Large intestine (tissue), 3 donors: ENCODE measurements around the gene C20orf141. TPM values are rescaled to one million over a fixed set of nuclear protein-coding genes. Genes with fewer than 3 reads are reported as not detected.

Experiments used
- DNase-seq, 2 donors: peaks; one replicate each; pipeline versions ENCODE4 v3.0.0 to v3.0.0-alpha.2; 2013
- H3K27ac ChIP-seq: one replicate; pipeline ENCODE4 v1.5.1; 2013; ENCODE audit warnings: low read length
- H3K27me3 ChIP-seq: 2 replicates; pipeline ENCODE4 v1.6.1; 2013; ENCODE audit warnings: low read length; ENCODE audit not compliant: control insufficient read depth, insufficient read depth
- H3K36me3 ChIP-seq: 2 replicates; pipeline ENCODE4 v1.6.1; 2013; ENCODE audit warnings: low read length; ENCODE audit not compliant: control insufficient read depth, insufficient read depth
- H3K4me1 ChIP-seq: one replicate; pipeline ENCODE4 v1.6.1; 2013; ENCODE audit warnings: low read length; ENCODE audit not compliant: control insufficient read depth, insufficient read depth
- H3K4me3 ChIP-seq: one replicate; pipeline ENCODE4 v1.5.1; 2013; ENCODE audit warnings: low read length
- H3K9me3 ChIP-seq: one replicate; pipeline ENCODE4 v1.6.1; 2013; ENCODE audit warnings: mild to moderate bottlenecking, low read depth, low read length, moderate library complexity; ENCODE audit not compliant: control insufficient read depth
- WGBS: methylation state at CpG from one replicate; pipeline ENCODE4 v1.1.5; 2013; ENCODE audit warnings: low lambda C conversion rate; ENCODE audit not compliant: insufficient coverage; 5-methylcytosine and 5-hydroxymethylcytosine counted together
- polyA plus RNA-seq: library from polyadenylated mRNA; unstranded; fragments of 120-200 nt; gene quantifications from one replicate; pipeline ENCODE4 v1.2.1, GENCODE V29; 2013

Gene C20orf141
- polyA plus RNA-seq, 1 donor = not detected

DNA sequence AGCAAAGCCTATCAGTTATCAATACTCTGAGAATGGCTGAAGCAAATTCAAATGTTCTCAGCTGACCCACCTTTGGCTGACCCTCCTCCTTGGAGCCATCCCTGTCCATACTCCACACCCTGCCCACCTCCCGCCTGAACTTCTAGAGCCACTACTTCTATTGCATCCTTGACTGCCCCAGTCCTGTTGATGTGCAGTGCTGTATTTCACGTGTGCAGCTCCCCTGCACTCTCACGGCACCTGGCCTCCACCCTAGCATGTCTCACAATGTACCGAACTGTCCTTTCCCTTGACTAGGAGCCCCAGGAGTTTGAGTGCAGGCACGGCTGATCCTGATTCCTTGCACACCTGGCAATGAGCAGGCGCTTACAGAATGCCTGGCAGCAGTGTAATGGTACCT, 21.3 kb upstream of the C20orf141 start:
- H3K4me1 ChIP-seq = no peaks in the 10 kb centered on the region
- WGBS = no CpG with 5 or more reads among the region's 6 CpGs

GRCh38 chr20:2794202-2794748, 20.5 kb upstream of the C20orf141 start:
- Histone ChIP-seq H3K27ac (no peak overlapping the region), H3K4me1 (no peaks in the 10 kb centered on the region), H3K9me3 (no peaks in the 10 kb centered on the region), H3K36me3 (peaks cover 6% of the 10 kb centered on the region), H3K4me3 (no peak overlapping the region), H3K27me3 (peaks cover 26% of the 10 kb centered on the region)
- DNase-seq = no peak
- no CpG with 5 or more reads among the region's 23 CpGs for WGBS

More for the DNA sequence above, 21.3 kb upstream of the C20orf141 start:
- Histone ChIP-seq H3K27me3 (peaks cover 18% of the 10 kb centered on the region), H3K4me3 (no peak overlapping the region), H3K36me3 (peaks cover 6% of the 10 kb centered on the region), H3K9me3 (no peaks in the 10 kb centered on the region), H3K27ac (no peak overlapping the region)
- DNase-seq = no peak

DNA sequence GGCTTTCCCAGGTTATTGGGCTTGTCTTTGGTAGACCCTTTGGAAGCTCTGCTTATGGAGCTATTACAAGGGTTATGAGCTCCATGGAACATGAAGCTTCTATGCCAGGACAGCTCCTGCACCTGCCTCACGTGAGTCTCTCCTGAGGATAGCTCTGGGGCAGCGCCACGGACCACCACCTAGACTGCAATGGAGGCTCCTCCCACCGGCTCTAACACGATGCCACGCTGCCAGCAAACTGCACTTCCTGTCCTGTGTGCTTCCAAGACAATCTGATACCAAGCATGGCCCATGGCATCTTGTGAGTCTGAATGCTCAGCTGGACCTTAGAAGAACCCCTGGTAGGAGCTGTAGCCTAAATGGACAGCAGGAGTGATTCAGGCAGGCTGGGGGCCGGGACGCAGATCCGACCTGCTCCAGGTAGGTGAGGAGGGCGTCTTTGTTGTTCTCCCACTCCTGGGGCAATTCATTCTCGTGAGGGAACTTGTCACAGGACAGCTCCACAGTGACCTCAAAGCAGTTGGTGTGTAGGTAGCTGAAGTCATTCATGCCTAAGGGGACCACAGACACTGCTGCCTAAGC, 19.8 kb upstream of the C20orf141 start:
- peaks cover 33% of the 10 kb centered on the region for H3K27me3 ChIP-seq

GRCh38 chr20:2795451-2795850, 19.3 kb upstream of the C20orf141 start:
- Histone ChIP-seq H3K4me1 (peaks cover 2% of the 10 kb centered on the region), H3K4me3 (no peak overlapping the region), H3K27ac (no peak overlapping the region), H3K27me3 (peaks cover 37% of the 10 kb centered on the region), H3K36me3 (peaks cover 6% of the 10 kb centered on the region), H3K9me3 (no peaks in the 10 kb centered on the region)
- no peak for DNase-seq
- no CpG with 5 or more reads among the region's 24 CpGs for WGBS

More for the DNA sequence above, 19.8 kb upstream of the C20orf141 start:
- no peak for DNase-seq
- H3K27ac ChIP-seq = no peak overlapping the region
- WGBS = no CpG with 5 or more reads among the region's 11 CpGs
- no peak overlapping the region for H3K4me3 ChIP-seq
- peaks cover under 1% of the 10 kb centered on the region for H3K4me1 ChIP-seq
- H3K36me3 ChIP-seq = peaks cover 6% of the 10 kb centered on the region
- H3K9me3 ChIP-seq = no peaks in the 10 kb centered on the region

DNA sequence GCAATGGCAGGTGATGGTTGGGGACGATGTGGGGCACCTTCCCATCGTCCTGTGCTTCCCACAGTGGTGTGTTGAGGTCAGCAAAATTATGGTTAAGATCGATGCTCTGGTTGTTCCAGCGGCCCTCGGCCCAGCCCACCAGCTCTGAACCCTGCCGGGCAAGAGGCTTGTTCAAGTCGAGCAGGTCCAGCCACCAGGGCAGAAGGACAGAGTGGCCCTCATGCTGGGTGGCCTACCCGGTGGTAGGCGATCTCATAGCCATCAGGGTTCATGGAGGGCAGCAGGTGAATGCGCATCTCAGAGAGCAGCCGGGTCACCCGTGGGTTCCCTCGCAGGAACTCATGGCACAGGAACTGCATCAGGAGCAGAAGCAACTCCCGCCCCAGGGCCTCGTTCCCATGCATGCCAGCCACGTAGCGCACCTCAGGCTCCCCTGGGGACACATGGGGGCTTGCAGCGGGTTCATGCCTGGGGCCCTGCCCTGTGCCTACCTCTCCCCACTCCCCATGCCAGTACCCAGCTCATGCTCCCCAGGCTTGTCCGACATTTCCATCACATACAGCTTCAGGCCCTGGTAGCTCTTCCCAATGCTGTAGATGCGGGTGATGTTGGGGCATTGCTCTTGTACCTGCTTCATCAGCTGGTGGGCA, 18.7 kb upstream of the C20orf141 start:
- Histone ChIP-seq H3K4me1 (peaks cover 2% of the 10 kb centered on the region), H3K36me3 (peaks cover 6% of the 10 kb centered on the region), H3K4me3 (no peak overlapping the region), H3K27me3 (peaks cover 43% of the 10 kb centered on the region), H3K27ac (no peak overlapping the region), H3K9me3 (no peaks in the 10 kb centered on the region)
- no CpG with 5 or more reads among the region's 20 CpGs for WGBS
- no peak for DNase-seq

DNA sequence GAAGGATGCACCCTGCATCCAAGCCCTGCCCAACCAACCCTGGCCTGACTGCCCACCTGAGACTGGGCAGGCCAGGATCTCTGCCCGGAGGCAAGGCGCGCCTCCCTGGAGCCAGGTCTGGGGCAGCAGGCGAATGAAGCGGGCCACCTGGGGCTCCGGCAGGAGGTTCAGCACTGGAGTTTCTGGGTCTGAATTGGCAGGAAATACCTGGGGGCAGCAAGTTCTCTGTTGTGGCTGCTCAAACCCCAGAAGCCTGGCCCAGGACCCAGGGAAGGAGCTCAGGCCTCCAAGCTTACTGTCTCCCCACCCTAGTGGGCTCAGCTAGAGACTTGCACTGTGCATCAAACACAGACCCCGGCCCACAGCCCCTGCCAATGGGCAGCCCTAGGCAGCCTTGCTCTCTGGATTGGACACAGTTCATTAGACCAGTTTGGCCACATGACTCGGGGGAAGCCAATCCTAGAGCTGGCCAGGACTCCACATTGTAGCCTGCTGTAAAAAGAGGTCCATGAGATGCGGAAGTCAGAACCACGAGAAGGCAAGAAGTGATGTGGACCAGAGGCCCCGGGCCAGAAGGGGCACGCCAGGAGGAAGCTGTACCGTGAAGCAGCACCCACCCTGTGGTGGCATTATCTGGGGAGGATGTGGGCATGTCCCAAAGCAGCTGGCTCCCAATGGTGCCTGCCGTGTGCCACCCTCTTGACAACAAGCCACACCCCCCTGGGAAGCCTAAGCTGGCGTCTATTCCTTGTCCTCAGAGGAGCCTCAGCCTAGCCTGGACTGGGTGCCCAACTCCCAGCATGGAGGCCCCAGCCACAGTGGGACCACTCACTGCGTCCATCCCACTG, 17.4 kb upstream of the C20orf141 start:
- Histone ChIP-seq H3K27ac (no peak overlapping the region), H3K4me1 (peaks cover 2% of the 10 kb centered on the region), H3K36me3 (peaks cover 6% of the 10 kb centered on the region), H3K9me3 (no peaks in the 10 kb centered on the region), H3K27me3 (peaks cover 48% of the 10 kb centered on the region), H3K4me3 (no peak overlapping the region)
- no peak for DNase-seq
- WGBS = no CpG with 5 or more reads among the region's 16 CpGs

DNA sequence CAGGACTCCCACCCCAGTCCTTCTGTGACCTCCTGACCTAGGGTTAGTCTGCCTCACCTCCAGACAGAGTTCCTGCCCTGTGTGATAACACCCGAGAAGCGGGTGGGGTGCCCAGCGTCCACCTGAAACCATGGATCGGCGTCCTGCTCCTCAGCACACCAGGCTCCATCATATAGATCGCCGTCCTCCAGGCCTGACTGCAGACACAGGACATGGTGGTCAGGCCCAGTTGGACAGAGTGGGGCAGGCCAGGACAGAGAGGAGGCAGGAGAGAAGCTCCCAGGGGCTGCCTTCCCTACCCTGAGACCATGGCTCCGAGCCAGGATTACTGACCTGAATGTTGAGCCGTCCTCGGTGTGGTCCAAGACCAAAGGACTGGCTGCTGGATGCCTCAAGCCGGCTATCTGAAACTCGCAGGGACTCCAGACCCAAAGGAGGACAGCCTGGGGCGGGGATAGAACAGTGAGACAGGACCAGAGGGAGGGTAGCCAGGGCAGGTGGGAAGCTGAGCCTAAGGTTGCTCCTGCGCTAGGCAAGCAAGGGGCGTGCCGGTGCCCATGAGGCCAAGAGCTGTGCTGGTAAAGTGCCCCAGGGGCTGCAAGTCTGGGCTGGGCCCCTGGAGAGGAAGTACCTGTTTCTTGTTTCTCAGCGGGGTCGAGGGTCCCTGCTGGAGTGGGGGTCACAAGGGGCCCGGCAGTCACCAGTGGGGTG, 16.5 kb upstream of the C20orf141 start:
- H3K27me3 ChIP-seq = peaks cover 55% of the 10 kb centered on the region
- H3K4me3 ChIP-seq = no peak overlapping the region
- DNase-seq = no peak
- H3K4me1 ChIP-seq = peaks cover 2% of the 10 kb centered on the region
- no peaks in the 10 kb centered on the region for H3K9me3 ChIP-seq
- no CpG with 5 or more reads among the region's 19 CpGs for WGBS
- peaks cover 6% of the 10 kb centered on the region for H3K36me3 ChIP-seq
- H3K27ac ChIP-seq = no peak overlapping the region

DNA sequence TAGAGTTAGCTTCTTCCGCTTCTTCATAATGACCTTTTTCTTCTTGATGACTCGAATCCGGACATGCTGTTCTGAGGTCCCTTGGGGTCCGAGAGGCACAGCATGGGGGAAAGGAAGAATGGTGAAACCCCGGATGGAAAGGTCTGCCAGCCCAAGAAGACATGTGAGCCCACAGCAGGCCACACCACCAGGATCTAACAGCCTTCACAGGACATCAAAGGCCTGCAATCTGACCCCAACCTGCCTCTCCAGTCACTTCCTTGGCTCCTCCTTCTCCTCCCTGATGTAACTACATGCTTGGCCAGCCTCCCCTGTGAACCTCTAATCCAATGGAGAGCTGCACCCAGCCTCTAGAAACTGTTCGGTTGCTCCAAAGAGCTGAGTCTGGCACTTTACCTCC, 16.0 kb upstream of the C20orf141 start:
- WGBS = 80% methylated on average over 2 of the region's 6 CpGs
- Histone ChIP-seq H3K9me3 (no peaks in the 10 kb centered on the region), H3K4me1 (peaks cover 2% of the 10 kb centered on the region), H3K36me3 (peaks cover 6% of the 10 kb centered on the region), H3K27me3 (peaks cover 61% of the 10 kb centered on the region), H3K27ac (no peak overlapping the region), H3K4me3 (no peak overlapping the region)
- DNase-seq = no peak

- Histone ChIP-seq H3K9me3 (no peaks in the 10 kb centered on the region), H3K4me3 (peak overlapping the region; percentile 36), H3K27me3 (peaks cover 65% of the 10 kb centered on the region), H3K4me1 (peaks cover 2% of the 10 kb centered on the region), H3K36me3 (peaks cover 6% of the 10 kb centered on the region), H3K27ac (no peak overlapping the region)
- DNase-seq = no peak
- WGBS = no CpG with 5 or more reads among the region's 9 CpGs
Observed at GRCh38 chr20:2799271-2799670, 15.5 kb upstream of the C20orf141 start.
